HEK293T (cell line): ENCODE data around the gene PTX4.
"Not testable (repeated sequence)": the region's sequence is repeated elsewhere in the genome, so short reads cannot be mapped to it uniquely, and the experiment has no call there.

ENCODE experiments used
- CTCF ChIA-PET: fragments of 350-600 bp; formaldehyde crosslinking; extraction: SDS; loops from one replicate; lab custom pipeline; 2021; ENCODE audit warnings: antibody characterized with exemption, inconsistent platforms; lab: Yijun Ruan, JAX
- POLR2A ChIA-PET: fragments of 350-600 bp; formaldehyde crosslinking; extraction: SDS; loops from one replicate; lab custom pipeline; 2020; ENCODE audit warnings: antibody characterized with exemption, inconsistent platforms; lab: Yijun Ruan, JAX
- DNase-seq: peaks from one replicate; pipeline ENCODE4 v3.0.0; 2012; ENCODE audit warnings: mixed read lengths; ENCODE audit errors: extremely low spot score
- ARNT ChIP-seq: fragments of 450-650 bp; IDR thresholded peaks from 2 replicates; pipeline ENCODE4 v1.6.1; 2017; ENCODE audit warnings: mild to moderate bottlenecking
- BHLHE40 ChIP-seq: fragments of 450-650 bp; IDR thresholded peaks from 2 replicates; pipeline ENCODE4 v1.6.1; 2016; ENCODE audit warnings: mild to moderate bottlenecking, moderate library complexity, borderline replicate concordance
- CTBP1 ChIP-seq: fragments of 450-650 bp; IDR thresholded peaks from 2 replicates; pipeline ENCODE4 v1.6.1; 2016; ENCODE audit warnings: borderline replicate concordance
- ELF4 ChIP-seq: fragments of 450-650 bp; IDR thresholded peaks from 2 replicates; pipeline ENCODE4 v1.6.1; 2017; ENCODE audit warnings: antibody characterized with exemption
- FOXA1 ChIP-seq: fragments of 450-650 bp; IDR thresholded peaks from 2 replicates; pipeline ENCODE4 v1.6.1; 2016; ENCODE audit warnings: mild to moderate bottlenecking
- FOXK2 ChIP-seq: fragments of 450-650 bp; IDR thresholded peaks from 2 replicates; pipeline ENCODE4 v1.6.1; 2016; ENCODE audit warnings: mild to moderate bottlenecking
- FOXM1 ChIP-seq: fragments of 450-650 bp; IDR thresholded peaks from 2 replicates; pipeline ENCODE4 v1.6.1; 2017; ENCODE audit warnings: mild to moderate bottlenecking, borderline replicate concordance
- HDGF ChIP-seq: fragments of 450-650 bp; IDR thresholded peaks from 2 replicates; pipeline ENCODE4 v1.6.1; 2017; ENCODE audit warnings: antibody characterized with exemption, borderline replicate concordance
- L3MBTL2 ChIP-seq: fragments of 450-650 bp; conservative IDR thresholded peaks from 2 replicates; pipeline ENCODE4 v1.6.1; 2016; ENCODE audit warnings: mild to moderate bottlenecking
- LEF1 ChIP-seq: fragments of 450-650 bp; IDR thresholded peaks from 2 replicates; pipeline ENCODE4 v1.6.1; 2017; ENCODE audit warnings: mild to moderate bottlenecking, borderline replicate concordance
- NFRKB ChIP-seq: fragments of 450-650 bp; IDR thresholded peaks from 2 replicates; pipeline ENCODE4 v1.6.1; 2016; ENCODE audit warnings: mild to moderate bottlenecking, moderate library complexity
- SP1 ChIP-seq: fragments of 450-650 bp; IDR thresholded peaks from 2 replicates; pipeline ENCODE4 v1.6.1; 2017
- SUZ12 ChIP-seq: fragments of 450-650 bp; IDR thresholded peaks from 2 replicates; pipeline ENCODE4 v1.6.1; 2016; ENCODE audit warnings: mild to moderate bottlenecking
- TARDBP ChIP-seq: fragments of 450-650 bp; IDR thresholded peaks from 2 replicates; pipeline ENCODE4 v1.6.1; 2016
- ZNF384 ChIP-seq: fragments of 450-650 bp; IDR thresholded peaks from 2 replicates; pipeline ENCODE4 v1.6.1; 2016
- TF ChIP-seq, protein P1 (sequence below): fragments of 450-650 bp; IDR thresholded peaks from 2 replicates; pipeline ENCODE4 v1.6.1; 2016

PTX4 gene

DNA sequence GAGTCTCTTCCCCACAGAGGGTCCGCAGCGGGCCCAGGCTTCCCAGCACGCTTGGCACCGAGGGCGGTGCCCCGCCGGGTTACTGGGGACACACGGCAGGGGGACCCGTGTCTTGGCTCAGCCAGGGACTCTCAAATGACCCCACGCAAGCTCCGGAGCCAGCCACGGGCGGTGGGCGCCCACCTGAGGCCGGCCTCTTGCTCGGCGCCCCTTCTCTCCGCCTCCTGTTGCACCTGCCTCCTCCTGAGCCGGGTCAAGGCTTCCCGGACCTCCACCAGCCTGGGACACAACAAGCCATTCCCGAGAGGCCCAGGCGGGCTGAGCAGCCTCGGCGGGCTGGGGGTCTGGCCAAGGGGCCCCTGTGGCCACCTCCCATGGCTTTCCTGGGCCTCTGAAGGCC, 46.0 kb downstream of the PTX4 start:
- DNase-seq = no peak
- ChIA-PET POLR2A (no interaction called here), CTCF (no interaction called here)
- TF ChIP-seq ELF4 (no peak), SP1 (no peak), ARNT (no peak), L3MBTL2 (no peak), FOXK2 (no peak), NFRKB (no peak), ZNF384 (no peak), CTBP1 (no peak), TARDBP (no peak), FOXA1 (no peak)
- TF ChIP-seq, protein P1, sequence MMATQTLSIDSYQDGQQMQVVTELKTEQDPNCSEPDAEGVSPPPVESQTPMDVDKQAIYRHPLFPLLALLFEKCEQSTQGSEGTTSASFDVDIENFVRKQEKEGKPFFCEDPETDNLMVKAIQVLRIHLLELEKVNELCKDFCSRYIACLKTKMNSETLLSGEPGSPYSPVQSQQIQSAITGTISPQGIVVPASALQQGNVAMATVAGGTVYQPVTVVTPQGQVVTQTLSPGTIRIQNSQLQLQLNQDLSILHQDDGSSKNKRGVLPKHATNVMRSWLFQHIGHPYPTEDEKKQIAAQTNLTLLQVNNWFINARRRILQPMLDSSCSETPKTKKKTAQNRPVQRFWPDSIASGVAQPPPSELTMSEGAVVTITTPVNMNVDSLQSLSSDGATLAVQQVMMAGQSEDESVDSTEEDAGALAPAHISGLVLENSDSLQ = no peak

DNA sequence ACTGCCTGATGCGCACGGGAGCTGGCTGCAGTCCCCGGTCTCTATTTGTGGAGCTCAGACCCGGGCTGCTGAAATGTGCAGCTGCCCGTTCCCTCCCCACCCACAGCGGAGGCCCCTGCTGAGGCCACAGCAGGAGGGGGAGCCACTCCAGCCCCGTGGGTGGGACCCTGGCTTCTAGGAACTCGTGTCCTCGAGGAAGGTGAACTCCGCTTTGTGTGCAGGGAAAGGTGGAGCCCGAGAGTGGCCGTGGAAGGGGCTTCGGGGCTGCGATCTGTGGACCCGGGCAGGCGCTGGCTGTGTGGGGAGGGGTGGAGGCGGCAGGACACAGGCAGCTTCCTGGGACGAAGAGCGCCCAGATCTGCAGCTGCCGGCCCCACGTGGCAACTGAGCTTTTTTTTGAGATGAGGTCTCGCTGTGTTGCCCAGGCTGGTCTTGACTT, 47.3 kb downstream of the PTX4 start:
- POLR2A ChIA-PET = interaction anchor here (1.1 kb wide), 1 partner anchor 21 kb away, joined by 4 read pairs; the partner anchor contains the start of gene UQCC4

DNA sequence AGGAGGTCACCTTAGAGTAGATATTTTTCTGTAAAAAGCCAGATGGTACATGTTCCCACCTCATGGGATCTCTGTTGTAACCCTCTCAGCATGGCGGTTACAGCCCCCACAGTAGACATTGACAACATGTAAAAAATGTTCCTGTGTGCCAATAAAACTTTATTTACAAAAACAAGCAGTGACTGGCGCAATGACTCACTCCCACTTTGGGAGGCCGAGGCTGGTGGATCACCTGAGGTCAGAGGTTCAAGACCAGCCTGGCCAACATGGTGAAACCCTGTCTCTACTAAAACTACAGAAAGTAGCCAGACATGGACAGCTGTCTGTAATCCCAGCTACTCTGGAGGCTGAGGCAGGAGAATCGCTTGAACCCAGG, 49.1 kb downstream of the PTX4 start:
- POLR2A ChIA-PET = interaction anchor here (0.7 to 2.1 kb wide), 2 partner anchors 19 kb away, joined by 3 to 8 read pairs; partner anchors contain the start of gene UQCC4

More for the DNA sequence above, 47.3 kb downstream of the PTX4 start:
- TF ChIP-seq FOXM1 (no peak), FOXA1 (no peak), CTBP1 (no peak), SUZ12 (no peak), TARDBP (no peak), HDGF (no peak), NFRKB (no peak), ZNF384 (no peak), LEF1 (no peak), BHLHE40 (no peak), SP1 (no peak), L3MBTL2 (no peak), FOXK2 (no peak), ARNT (no peak), ELF4 (no peak)
- TF ChIP-seq, protein P1 = no peak
- CTCF ChIA-PET = no interaction called here
- DNase-seq = no peak

DNA sequence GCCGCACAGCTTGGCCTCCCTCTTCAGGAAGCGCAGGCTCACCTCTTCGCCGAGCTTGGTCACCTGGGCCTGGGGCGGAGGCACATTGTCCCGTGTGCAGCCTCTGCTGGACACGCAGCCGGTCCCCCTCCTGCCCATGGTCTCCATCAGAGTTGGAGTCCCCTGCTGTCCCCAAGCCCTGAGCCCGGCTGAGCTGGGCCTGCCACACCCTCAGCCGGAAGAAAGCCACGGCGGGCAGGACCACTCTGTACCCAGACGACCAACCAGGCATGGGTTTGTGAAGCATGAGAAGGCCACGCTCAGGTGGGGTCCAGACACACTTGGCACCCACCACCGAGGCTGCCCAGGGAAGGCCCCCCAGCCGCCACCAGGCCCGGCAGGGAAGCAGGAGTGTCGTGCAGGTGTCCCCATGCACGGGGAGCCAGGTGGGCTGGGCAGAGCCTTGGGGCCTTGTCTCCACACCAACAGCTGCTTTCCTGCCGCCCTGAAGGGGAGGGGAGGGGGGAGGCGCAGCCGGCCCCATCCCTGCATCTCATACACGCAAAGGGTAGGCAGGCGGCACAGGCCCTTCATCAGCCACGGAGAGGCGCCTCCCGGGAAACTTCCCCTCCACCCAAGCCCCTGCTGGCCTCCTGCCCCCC, 49.6 kb downstream of the PTX4 start:
- CTCF ChIA-PET = no interaction called here
- POLR2A ChIA-PET = interaction anchor here (2.1 kb wide), 1 partner anchor 18 kb away, joined by 8 read pairs; the partner anchor contains the start of gene UQCC4
- no peak for DNase-seq
- no peak for TF ChIP-seq SP1
- no peak for TF ChIP-seq NFRKB
- no peak for TF ChIP-seq ARNT
- TF ChIP-seq L3MBTL2 = no peak
- no peak for TF ChIP-seq CTBP1
- TF ChIP-seq ELF4 = no peak
- TF ChIP-seq, protein P1 = no peak
- no peak for TF ChIP-seq FOXA1
- no peak for TF ChIP-seq BHLHE40
- no peak for TF ChIP-seq TARDBP
- TF ChIP-seq SUZ12 = no peak
- no peak for TF ChIP-seq FOXK2
- TF ChIP-seq FOXM1 = no peak
- TF ChIP-seq LEF1 = no peak
- TF ChIP-seq ZNF384 = no peak
- TF ChIP-seq HDGF = no peak

More for the DNA sequence above, 49.1 kb downstream of the PTX4 start:
- DNase-seq = not testable (repeated sequence)
- CTCF ChIA-PET = interaction anchor here (0.7 kb wide), 1 partner anchor 26 kb away, joined by 7 read pairs; no protein-coding TSS in a partner anchor

DNA sequence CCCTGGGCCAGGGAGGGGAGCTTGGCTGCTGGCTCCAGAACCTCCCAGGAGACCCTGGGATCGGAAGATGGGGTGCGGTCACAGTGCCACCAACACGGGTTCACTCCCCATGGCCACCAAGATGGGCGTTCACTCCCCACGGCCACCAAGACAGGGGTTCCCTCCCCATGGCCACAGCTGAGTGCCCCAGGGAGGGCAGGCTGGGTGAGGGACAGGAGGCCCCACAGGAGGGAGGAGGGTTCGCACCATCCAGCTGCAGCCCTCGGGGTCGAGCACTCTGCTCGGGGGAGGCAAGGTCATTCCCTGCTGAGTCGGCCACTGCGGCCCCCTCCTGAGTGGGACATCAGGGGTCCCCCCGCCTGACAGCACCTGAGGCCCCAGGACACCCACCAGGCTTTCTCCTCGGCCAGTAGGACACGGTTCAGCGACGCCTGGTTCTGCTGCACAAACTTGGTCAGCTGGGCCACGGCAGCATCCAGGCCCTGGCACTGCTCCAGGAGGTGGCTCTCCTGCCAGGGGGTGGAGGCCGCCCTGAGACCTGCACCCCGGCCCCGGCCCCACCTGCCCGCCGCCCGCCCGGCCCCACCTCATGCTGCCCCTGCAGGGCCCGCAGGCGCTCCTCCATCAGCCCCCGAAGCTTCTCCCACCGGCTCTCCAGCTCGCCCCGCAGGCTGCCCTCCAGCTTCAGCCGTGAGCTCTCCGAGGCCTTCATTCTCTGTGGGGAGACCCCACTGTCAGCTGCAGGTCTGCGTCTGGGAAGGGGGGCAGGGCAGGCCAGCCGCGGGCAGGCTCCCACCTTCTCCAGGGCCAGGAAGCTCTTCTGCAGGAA, 50.3 kb downstream of the PTX4 start:
- no peak for TF ChIP-seq TARDBP
- TF ChIP-seq CTBP1 = no peak
- TF ChIP-seq, protein P1 = no peak
- no peak for TF ChIP-seq ARNT
- no peak for TF ChIP-seq ELF4
- no peak for TF ChIP-seq LEF1
- TF ChIP-seq NFRKB = no peak
- TF ChIP-seq L3MBTL2 = no peak
- no peak for TF ChIP-seq ZNF384
- TF ChIP-seq FOXM1 = no peak
- TF ChIP-seq FOXK2 = no peak
- no peak for TF ChIP-seq HDGF
- no peak for TF ChIP-seq FOXA1
- no peak for TF ChIP-seq SP1
- TF ChIP-seq SUZ12 = no peak
- no peak for TF ChIP-seq BHLHE40
- CTCF ChIA-PET = no interaction called here
- no peak for DNase-seq
- POLR2A ChIA-PET = interaction anchor here (2.1 kb wide), 1 partner anchor 18 kb away, joined by 8 read pairs; the partner anchor contains the start of gene UQCC4
